Activated CD8-positive, alpha-beta T cell treated with anti-CD3 and anti-CD28 coated beads for 36 hours (primary cell): ENCODE results near the gene SNRPD2. TPM values are rescaled to one million over a fixed set of nuclear protein-coding genes. Genes with fewer than 3 reads are reported as not detected.
A peak's percentile ranks its signal among the peaks of the same experiment; 100 is the strongest.

ENCODE experiments used
- ATAC-seq: fragments of 200-7000 bp; cut with Tn5 transposase; one replicate; pipeline ENCODE4 v1.10.0; 2021; ENCODE audit warnings: mild to moderate bottlenecking, moderate library complexity
- CTCF ChIA-PET: fragments of 350-600 bp; sonication (Branson Sonifier 250); formaldehyde crosslinking; loops from one replicate; lab custom pipeline; 2021; ENCODE audit warnings: antibody characterized with exemption; lab: Charles Lee
- POLR2A ChIA-PET: fragments of 350-600 bp; sonication (Branson Sonifier 250); formaldehyde crosslinking; loops from one replicate; lab custom pipeline; 2021; ENCODE audit warnings: antibody characterized with exemption; lab: Charles Lee
- DNase-seq: peaks from one replicate; pipeline ENCODE4 v3.0.0-alpha.2; 2020
- H3K27ac Mint-ChIP-seq: one replicate; pipeline ENCODE4 v1.8.0; 2021; ENCODE audit warnings: mild to moderate bottlenecking, mixed read lengths
- H3K27me3 Mint-ChIP-seq: one replicate; pipeline ENCODE4 v1.8.0; 2021; ENCODE audit warnings: mixed read lengths
- H3K36me3 Mint-ChIP-seq: one replicate; pipeline ENCODE4 v1.8.0; 2021; ENCODE audit warnings: low read depth, mixed read lengths
- H3K4me1 Mint-ChIP-seq: one replicate; pipeline ENCODE4 v1.8.0; 2021; ENCODE audit warnings: low read depth, mixed read lengths
- H3K4me3 Mint-ChIP-seq: one replicate; pipeline ENCODE4 v1.8.0; 2021; ENCODE audit warnings: mild to moderate bottlenecking, moderate library complexity, mixed read lengths
- H3K9me3 Mint-ChIP-seq: one replicate; pipeline ENCODE4 v1.8.0; 2021; ENCODE audit warnings: mixed read lengths
- CTCF ChIP-seq: fragments of 200-600 bp; IDR thresholded peaks from one replicate; pipeline ENCODE4 v1.8.0; 2022; ENCODE audit warnings: antibody characterized with exemption, mild to moderate bottlenecking
- intact Hi-C: fragments of 100-400 bp; cut with micrococcal nuclease; formaldehyde crosslinking; loops from one replicate; pipeline ENCODE4 v1.10.0; 2022
- total RNA-seq, 2 experiments: library from RNA; stranded (reverse); gene quantifications; one replicate each; pipeline ENCODE4 v1.2.3, GENCODE V29; 2021

SNRPD2 gene
- total RNA-seq, 2 experiments from 2014 or later, result 918 to 967 TPM

GRCh38 chr19:45667620-45668341, 24.0 kb downstream of the SNRPD2 start, which contains the start of gene GIPR:
TSS of gene GIPR (plus strand) at chr19:45668221. CDS start at chr19:45669521, 1,300 bp downstream.
- CTCF ChIA-PET, result interaction anchor here (0.9 to 2.6 kb wide), 5 partner anchors 14 to 26 kb away, joined by 3 to 9 read pairs (median 5); partner anchors contain the start of gene QPCTL
- ATAC-seq, result peak; percentile 86
- Mint-ChIP-seq H3K27ac (peak within 1 kb of the TSS; percentile 60), H3K27me3 (peaks cover 10% of the 10 kb centered on the region), H3K4me1 (peaks cover 32% of the 10 kb centered on the region), H3K36me3 (no peaks in the 10 kb centered on the region), H3K4me3 (peak within 1 kb of the TSS; percentile 79), H3K9me3 (no peaks in the 10 kb centered on the region)
- DNase-seq, result peak; percentile 86
- POLR2A ChIA-PET, result interaction anchor here (1.1 to 1.8 kb wide), 3 partner anchors 9 to 25 kb away, joined by 3 to 5 read pairs (median 4); partner anchors contain the start of gene QPCTL
- no peak for TF ChIP-seq CTCF
- intact Hi-C loops, result no loop called here

- H3K27me3 Mint-ChIP-seq, result peaks cover 8% of the 10 kb centered on the region
- no peak overlapping the region for H3K27ac Mint-ChIP-seq
- no peak overlapping the region for H3K4me3 Mint-ChIP-seq
- H3K9me3 Mint-ChIP-seq, result no peaks in the 10 kb centered on the region
- DNase-seq (no peak), ATAC-seq (no peak)
- no peaks in the 10 kb centered on the region for H3K36me3 Mint-ChIP-seq
- TF ChIP-seq CTCF, result no peak
- ChIA-PET POLR2A (interaction anchor here (1.2 to 2.3 kb wide), 2 partner anchors 13 to 19 kb away, joined by 4 to 5 read pairs; no protein-coding TSS in a partner anchor), CTCF (interaction anchor here (2.1 kb wide), 1 partner anchor 29 kb away, joined by 5 read pairs; the partner anchor contains the start of gene QPCTL)
- intact Hi-C loops, result no loop called here
- peaks cover 19% of the 10 kb centered on the region for H3K4me1 Mint-ChIP-seq
Observed at GRCh38 chr19:45664575-45664974, 27.2 kb downstream of the SNRPD2 start.

- H3K27ac Mint-ChIP-seq, result no peak overlapping the region
- H3K4me1 Mint-ChIP-seq, result peaks cover 13% of the 10 kb centered on the region
- POLR2A ChIA-PET, result interaction anchor here (2.3 kb wide), 1 partner anchor 18 kb away, joined by 5 read pairs; no protein-coding TSS in a partner anchor
- TF ChIP-seq CTCF, result no peak
- no peak for ATAC-seq
- H3K36me3 Mint-ChIP-seq, result no peaks in the 10 kb centered on the region
- CTCF ChIA-PET, result interaction anchor here (2.1 kb wide), 1 partner anchor 29 kb away, joined by 5 read pairs; the partner anchor contains the start of gene QPCTL
- DNase-seq, result no peak
- no peak overlapping the region for H3K4me3 Mint-ChIP-seq
- no peaks in the 10 kb centered on the region for H3K9me3 Mint-ChIP-seq
- intact Hi-C loops, result no loop called here
- H3K27me3 Mint-ChIP-seq, result peaks cover 7% of the 10 kb centered on the region
Observed at GRCh38 chr19:45663800-45664199, 28.0 kb downstream of the SNRPD2 start.

GRCh38 chr19:45660636-45661035, 31.1 kb downstream of the SNRPD2 start:
- ATAC-seq, result no peak
- TF ChIP-seq CTCF, result no peak
- no peak for DNase-seq
- H3K4me3 Mint-ChIP-seq, result no peak overlapping the region
- H3K4me1 Mint-ChIP-seq, result no peaks in the 10 kb centered on the region
- H3K27ac Mint-ChIP-seq, result no peak overlapping the region
- H3K9me3 Mint-ChIP-seq, result no peaks in the 10 kb centered on the region
- H3K27me3 Mint-ChIP-seq, result peaks cover 7% of the 10 kb centered on the region
- intact Hi-C loops, result no loop called here
- POLR2A ChIA-PET, result interaction anchor here (0.5 to 1.2 kb wide), 2 partner anchors 9 to 10 kb away, joined by 3 read pairs; no protein-coding TSS in a partner anchor
- H3K36me3 Mint-ChIP-seq, result no peaks in the 10 kb centered on the region
- CTCF ChIA-PET, result no interaction called here
